GM21528 (cell line): ENCODE results near the gene PNLIPRP1.

Source experiments
- ATAC-seq: cut with Tn5 transposase; IDR thresholded peaks from one replicate; pipeline ENCODE4 v1.9.1; 2021; ENCODE audit warnings: mild to moderate bottlenecking, moderate library complexity; ENCODE audit not compliant: unreplicated experiment, low FRiP score

The PNLIPRP1 gene

GRCh38 chr10:116598329-116598728 is 7.6 kb downstream of the PNLIPRP1 start:
- ATAC-seq: no peak

GRCh38 chr10:116599991-116600390 is 9.2 kb downstream of the PNLIPRP1 start:
- ATAC-seq: no peak

GRCh38 chr10:116602648-116603400 is 12.1 kb downstream of the PNLIPRP1 start:
- no peak for ATAC-seq

GRCh38 chr10:116606061-116606483 is 15.3 kb downstream of the PNLIPRP1 start:
- no peak for ATAC-seq

GRCh38 chr10:116607336-116607735 is 16.6 kb downstream of the PNLIPRP1 start:
- ATAC-seq: no peak

- ATAC-seq: no peak
These were observed 18.2 kb downstream of the PNLIPRP1 start for GRCh38 chr10:116608686-116609594.

- no peak for ATAC-seq
These were observed 19.8 kb downstream of the PNLIPRP1 start for GRCh38 chr10:116610443-116611152.

- ATAC-seq: no peak
These were observed 20.4 kb downstream of the PNLIPRP1 start for GRCh38 chr10:116611153-116611545.

- ATAC-seq: no peak
These were observed 21.5 kb downstream of the PNLIPRP1 start for GRCh38 chr10:116612107-116612769.

GRCh38 chr10:116613471-116613870 is 22.7 kb downstream of the PNLIPRP1 start:
- no peak for ATAC-seq

- ATAC-seq: no peak
These were observed 24.0 kb downstream of the PNLIPRP1 start for GRCh38 chr10:116614796-116615195.

- no peak for ATAC-seq
These were observed 24.5 kb downstream of the PNLIPRP1 start for GRCh38 chr10:116615199-116615776.

- no peak for ATAC-seq
These were observed 30.0 kb downstream of the PNLIPRP1 start, which contains the start of gene PNLIPRP2 for GRCh38 chr10:116620423-116621400. Gene PNLIPRP2 (plus strand): TSS chr10:116620953.

- no peak for ATAC-seq
These were observed 30.7 kb downstream of the PNLIPRP1 start for GRCh38 chr10:116621476-116621875.

- ATAC-seq: no peak
These were observed 31.3 kb downstream of the PNLIPRP1 start for GRCh38 chr10:116621934-116622655.

- no peak for ATAC-seq
These were observed 35.1 kb downstream of the PNLIPRP1 start for GRCh38 chr10:116625845-116626244.

- ATAC-seq: no peak
These were observed 36.1 kb downstream of the PNLIPRP1 start for GRCh38 chr10:116626815-116627214.

- ATAC-seq: no peak
These were observed 36.7 kb downstream of the PNLIPRP1 start for GRCh38 chr10:116627386-116627933.
